Neural cell (in vitro differentiated cells): Measurements from ENCODE around the gene RNF26. TPM values are rescaled to one million over a fixed set of nuclear protein-coding genes. Genes with fewer than 3 reads are reported as not detected.

ENCODE experiments used
- H2AFZ ChIP-seq: fragments of 200-600, 300-800 bp; sonication (generic), shearing (Covaris generic); 2 replicates; pipeline ENCODE4 v1.6.0; 2014; ENCODE audit warnings: low read depth, mild to moderate bottlenecking, antibody characterized with exemption, low read length, moderate library complexity
- H3F3A ChIP-seq: fragments of 200-600 bp; shearing (Covaris generic); 2 replicates; pipeline ENCODE4 v1.6.1; 2016; ENCODE audit warnings: mild to moderate bottlenecking, moderate library complexity, mixed read lengths, antibody characterized with exemption, low read length; ENCODE audit not compliant: insufficient read depth, poor library complexity, severe bottlenecking
- H3K27ac ChIP-seq: fragments of 200-600, 300-800 bp; sonication (generic), shearing (Covaris generic); 2 replicates; pipeline ENCODE4 v1.5.1; 2014; ENCODE audit warnings: mild to moderate bottlenecking, low read length, moderate library complexity
- H3K27me3 ChIP-seq: fragments of 300-800, 200-600 bp; sonication (generic), shearing (Covaris generic); 2 replicates; pipeline ENCODE4 v1.6.0; 2014; ENCODE audit warnings: mild to moderate bottlenecking, low read depth, low read length, moderate library complexity; ENCODE audit not compliant: insufficient read depth
- H3K36me3 ChIP-seq: fragments of 300-800, 200-600 bp; sonication (generic), shearing (Covaris generic); 2 replicates; pipeline ENCODE4 v1.5.1; 2014; ENCODE audit warnings: mild to moderate bottlenecking, antibody characterized with exemption, low read length, moderate library complexity; ENCODE audit not compliant: insufficient read depth
- H3K4me2 ChIP-seq: fragments of 300-800, 200-600 bp; sonication (generic), shearing (Covaris generic); 2 replicates; pipeline ENCODE4 v1.6.0; 2014; ENCODE audit warnings: mild to moderate bottlenecking, low read length
- H3K4me3 ChIP-seq: fragments of 300-800, 200-600 bp; sonication (generic), shearing (Covaris generic); 2 replicates; pipeline ENCODE4 v1.5.1; 2014; ENCODE audit warnings: mild to moderate bottlenecking, low read length, moderate library complexity
- H3K79me2 ChIP-seq: fragments of 200-600 bp; shearing (Covaris generic); replicated peaks from 2 replicates; pipeline ENCODE4 v1.6.0; 2014; ENCODE audit warnings: mild to moderate bottlenecking, low read length, moderate library complexity; ENCODE audit not compliant: insufficient read depth
- H3K9ac ChIP-seq: fragments of 300-800, 200-600 bp; sonication (generic), shearing (Covaris generic); 2 replicates; pipeline ENCODE4 v1.6.1; 2016; ENCODE audit warnings: mild to moderate bottlenecking, low read length, mixed read lengths
- H3K9me2 ChIP-seq: fragments of 200-600 bp; shearing (Covaris generic); 2 replicates; pipeline ENCODE4 v1.6.1; 2016; ENCODE audit warnings: mild to moderate bottlenecking, low read length, mixed read lengths; ENCODE audit not compliant: insufficient read depth
- H3K9me3 ChIP-seq: fragments of 200-600, 300-800 bp; sonication (generic), shearing (Covaris generic); 2 replicates; pipeline ENCODE4 v1.6.1; 2016; ENCODE audit warnings: mild to moderate bottlenecking, mixed run types, low read length, moderate library complexity, mixed read lengths
- H4K20me1 ChIP-seq: fragments of 200-600 bp; shearing (Covaris generic); 2 replicates; pipeline ENCODE4 v1.6.1; 2016; ENCODE audit warnings: mild to moderate bottlenecking, mixed run types; ENCODE audit not compliant: insufficient read depth
- CTCF ChIP-seq: fragments of 450-650 bp; IDR thresholded peaks from 2 replicates; pipeline ENCODE4 v1.5.1; 2014; ENCODE audit warnings: antibody characterized with exemption, mild to moderate bottlenecking, moderate library complexity; ENCODE audit not compliant: poor library complexity, severe bottlenecking
- EP300 ChIP-seq: fragments of 450-650 bp; conservative IDR thresholded peaks from 2 replicates; pipeline ENCODE4 v1.6.1; 2014; ENCODE audit warnings: antibody characterized with exemption, mild to moderate bottlenecking, moderate library complexity; ENCODE audit not compliant: poor library complexity, severe bottlenecking
- EZH2 ChIP-seq: fragments of 200-600, 300-800 bp; shearing (Covaris generic), sonication (generic); IDR thresholded peaks from 2 replicates; pipeline ENCODE4 v1.6.1; 2014; ENCODE audit warnings: antibody characterized with exemption, low read length, borderline replicate concordance, mild to moderate bottlenecking; ENCODE audit not compliant: insufficient read depth, poor library complexity, severe bottlenecking
- MXI1 ChIP-seq: fragments of 450-650 bp; conservative IDR thresholded peaks from 2 replicates; pipeline ENCODE4 v1.6.1; 2014; ENCODE audit warnings: antibody characterized with exemption, mild to moderate bottlenecking; ENCODE audit not compliant: poor library complexity, severe bottlenecking
- POLR2AphosphoS5 ChIP-seq: IDR thresholded peaks from 2 replicates; pipeline ENCODE4 v1.6.1; 2012
- RAD21 ChIP-seq: fragments of 450-650 bp; conservative IDR thresholded peaks from 2 replicates; pipeline ENCODE4 v1.6.1; 2014; ENCODE audit warnings: antibody characterized with exemption, mild to moderate bottlenecking, moderate library complexity
- REST ChIP-seq: IDR thresholded peaks from 2 replicates; pipeline ENCODE4 v1.6.1; 2012; ENCODE audit warnings: borderline replicate concordance
- SMC3 ChIP-seq: fragments of 450-650 bp; conservative IDR thresholded peaks from 2 replicates; pipeline ENCODE4 v1.6.1; 2014; ENCODE audit warnings: antibody characterized with exemption, mild to moderate bottlenecking, moderate library complexity; ENCODE audit not compliant: poor library complexity
- TAF1 ChIP-seq: IDR thresholded peaks from 2 replicates; pipeline ENCODE4 v1.6.1; 2012; ENCODE audit warnings: low read depth
- polyA plus RNA-seq: library from polyadenylated mRNA; depleted of rRNA; stranded (reverse); fragments of >200 nt; gene quantifications from 2 replicates; pipeline ENCODE4 v1.2.3, GENCODE V29; 2014

RNF26 gene
- polyA plus RNA-seq, 1 donor from 2014 or later = 2.6 TPM

- no peak overlapping the region for H3K27ac ChIP-seq
- no peaks in the 10 kb centered on the region for H4K20me1 ChIP-seq
- no peaks in the 10 kb centered on the region for H3F3A ChIP-seq
- H3K36me3 ChIP-seq = no peaks in the 10 kb centered on the region
- TF ChIP-seq RAD21 (no peak), CTCF (no peak), TAF1 (no peak), MXI1 (no peak), POLR2AphosphoS5 (no peak), EZH2 (no peak), SMC3 (no peak)
- H3K4me2 ChIP-seq = no peak overlapping the region
- no peaks in the 10 kb centered on the region for H3K9me2 ChIP-seq
- no peaks in the 10 kb centered on the region for H3K79me2 ChIP-seq
- H3K9ac ChIP-seq = no peak overlapping the region
- H2AFZ ChIP-seq = no peak overlapping the region
- peaks cover 29% of the 10 kb centered on the region for H3K27me3 ChIP-seq
- H3K4me3 ChIP-seq = no peak overlapping the region
- H3K9me3 ChIP-seq = no peaks in the 10 kb centered on the region
Observed at GRCh38 chr11:119318240-119319135, 15.8 kb upstream of the RNF26 start.

GRCh38 chr11:119319136-119319699 lies 15.1 kb upstream of the RNF26 start:
- no peaks in the 10 kb centered on the region for H3K36me3 ChIP-seq
- H3K27me3 ChIP-seq = peaks cover 29% of the 10 kb centered on the region
- no peaks in the 10 kb centered on the region for H3K9me3 ChIP-seq
- no peaks in the 10 kb centered on the region for H3K79me2 ChIP-seq
- no peaks in the 10 kb centered on the region for H3K9me2 ChIP-seq
- no peak overlapping the region for H3K4me3 ChIP-seq
- no peak overlapping the region for H3K4me2 ChIP-seq
- TF ChIP-seq POLR2AphosphoS5 (no peak), TAF1 (no peak), EZH2 (no peak), CTCF (no peak), EP300 (no peak), REST (no peak), MXI1 (no peak), SMC3 (no peak), RAD21 (no peak)
- no peak overlapping the region for H3K27ac ChIP-seq
- H2AFZ ChIP-seq = no peak overlapping the region
- H4K20me1 ChIP-seq = no peaks in the 10 kb centered on the region
- H3K9ac ChIP-seq = no peak overlapping the region
- H3F3A ChIP-seq = no peaks in the 10 kb centered on the region
